Epidermal melanocyte (primary cell): ENCODE results near the gene PPP2R2C.

ENCODE experiments used
- DNase-seq: peaks from one replicate; pipeline ENCODE4 v3.0.0; 2011; ENCODE audit warnings: low spot score; ENCODE audit not compliant: insufficient read length

Gene PPP2R2C

DNA sequence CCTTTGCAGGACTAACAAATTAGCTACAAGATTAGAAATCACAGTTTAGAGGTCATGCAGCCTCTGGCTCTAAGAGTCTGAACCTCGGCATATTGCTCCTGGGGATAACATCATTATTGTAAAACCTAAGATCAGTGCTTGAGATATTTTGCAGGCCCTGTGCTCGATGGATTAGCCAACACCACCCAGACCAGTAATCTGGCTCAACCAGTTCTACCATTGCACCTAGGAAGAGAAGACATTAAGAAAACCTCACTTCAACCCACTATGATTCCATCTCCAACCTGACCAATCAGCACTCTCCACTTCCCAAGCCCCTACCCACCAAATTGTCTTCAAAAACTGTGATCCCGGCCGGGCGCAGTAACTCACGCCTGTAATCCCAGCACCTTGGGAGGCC, 159.2 kb downstream of the PPP2R2C start:
- no peak for DNase-seq

DNA sequence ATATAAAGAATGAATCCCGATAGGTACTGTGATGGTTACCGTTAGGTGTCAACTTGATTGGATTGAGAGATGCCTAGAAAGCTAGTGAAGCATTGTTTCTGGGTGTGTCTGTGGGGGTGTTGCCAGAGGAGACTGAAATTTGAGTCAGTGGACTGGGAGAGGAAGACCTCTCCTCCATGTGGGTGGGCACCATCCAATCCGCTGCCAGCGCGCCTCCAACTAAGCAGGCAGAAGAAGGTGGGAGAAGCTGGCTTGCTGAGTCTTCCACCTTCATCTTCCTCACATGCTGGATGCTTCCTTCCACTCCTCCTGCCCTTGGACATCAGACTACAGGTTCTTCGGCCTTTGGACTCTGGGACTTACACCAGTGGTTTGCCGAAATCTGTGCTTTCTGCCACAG, 162.6 kb downstream of the PPP2R2C start:
- no peak for DNase-seq

DNA sequence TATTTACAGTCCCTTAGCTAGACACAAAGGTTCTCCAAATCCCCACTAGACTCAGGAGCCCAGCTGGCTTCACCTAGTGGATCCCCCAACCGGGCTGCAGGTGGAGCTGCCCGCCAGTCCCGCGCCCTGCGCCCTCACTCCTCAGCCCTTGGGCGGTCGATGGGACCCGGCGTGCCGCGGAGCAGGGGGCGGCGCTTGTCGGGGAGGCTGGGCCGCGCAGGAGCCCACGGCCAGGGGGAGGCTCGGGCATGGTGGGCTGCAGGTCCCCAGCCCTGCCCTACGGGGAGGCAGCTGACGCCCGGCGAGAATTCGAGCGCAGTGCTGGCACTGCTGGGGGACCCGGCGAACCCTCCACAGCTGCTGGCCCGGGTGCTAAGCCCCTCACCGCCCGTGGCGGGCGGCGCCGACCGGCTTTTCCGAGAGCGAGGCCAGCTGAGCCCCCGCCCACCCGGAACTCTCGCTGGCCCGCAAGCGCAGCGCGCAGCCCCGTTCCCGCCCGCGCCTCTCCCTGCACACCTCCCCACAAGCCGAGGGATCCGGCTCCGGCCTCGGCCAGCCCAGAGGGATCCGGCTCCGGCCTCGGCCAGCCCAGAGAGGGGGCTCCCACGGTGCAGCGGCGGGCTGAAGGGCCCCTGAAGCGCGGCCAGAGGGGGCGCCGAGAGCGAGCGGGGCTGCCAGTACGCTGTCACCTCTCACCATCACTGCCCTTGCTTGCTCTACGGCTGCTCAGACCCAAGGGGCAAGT, 163.3 kb downstream of the PPP2R2C start:
- DNase-seq, result no peak

DNA sequence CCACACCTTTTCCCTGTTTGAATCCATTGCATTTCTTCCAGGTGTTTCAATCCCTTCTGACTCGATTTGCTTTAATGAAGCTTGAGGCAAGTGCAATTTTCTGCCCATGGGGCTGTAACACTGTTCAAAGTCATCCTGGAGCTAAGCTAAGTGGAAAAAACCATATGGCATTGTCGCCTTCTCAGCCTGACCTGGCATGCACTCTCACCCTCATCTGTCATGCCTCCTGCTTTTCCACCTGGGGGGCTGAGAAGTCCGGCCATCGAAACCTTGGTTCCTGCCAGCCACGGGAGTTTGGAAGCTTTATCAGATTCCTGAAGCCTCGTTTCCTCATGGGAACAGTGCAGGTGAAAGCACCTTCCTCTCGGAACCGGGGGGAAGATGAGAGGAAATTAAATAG, 164.5 kb downstream of the PPP2R2C start:
- DNase-seq, result no peak

DNA sequence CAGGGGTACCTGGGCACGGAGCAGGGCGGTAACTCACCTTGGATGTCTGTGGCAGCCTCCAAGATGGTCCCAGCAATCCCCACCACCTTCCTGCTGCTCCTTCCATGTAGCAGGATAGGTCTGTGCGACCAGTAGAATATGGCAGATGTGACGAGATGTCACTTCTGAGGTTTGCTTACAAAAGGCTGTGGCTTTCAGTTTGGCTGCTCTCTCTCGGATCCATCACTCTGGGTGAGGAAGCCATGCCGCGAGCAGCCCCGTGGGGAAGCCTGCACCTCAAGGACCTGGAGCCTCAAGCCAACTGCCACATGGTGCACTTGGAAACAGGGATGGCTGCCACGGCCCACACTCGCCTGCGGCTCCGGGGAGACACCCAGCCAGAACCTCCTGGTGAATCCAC, 165.2 kb downstream of the PPP2R2C start:
- no peak for DNase-seq

DNA sequence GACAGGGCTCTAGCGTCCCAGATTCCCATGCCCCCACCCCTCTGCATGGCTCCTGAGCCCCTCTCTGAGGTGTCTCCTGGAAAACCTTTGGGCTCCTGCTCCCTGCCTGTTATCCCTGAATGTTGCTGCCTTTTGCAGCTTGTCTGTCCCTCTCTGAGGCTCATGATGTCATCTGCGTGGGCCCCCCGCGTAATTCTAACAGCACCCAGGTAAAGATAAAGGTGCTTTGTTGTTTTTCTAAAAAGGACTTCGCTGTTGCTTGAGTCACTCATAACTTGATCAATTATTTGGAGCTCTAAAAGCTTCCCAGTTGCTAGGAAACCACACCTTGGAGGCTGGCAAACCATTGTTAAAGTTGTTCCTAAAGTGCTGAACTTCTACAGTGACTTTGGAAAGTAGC, 166.1 kb downstream of the PPP2R2C start:
- DNase-seq, result no peak

DNA sequence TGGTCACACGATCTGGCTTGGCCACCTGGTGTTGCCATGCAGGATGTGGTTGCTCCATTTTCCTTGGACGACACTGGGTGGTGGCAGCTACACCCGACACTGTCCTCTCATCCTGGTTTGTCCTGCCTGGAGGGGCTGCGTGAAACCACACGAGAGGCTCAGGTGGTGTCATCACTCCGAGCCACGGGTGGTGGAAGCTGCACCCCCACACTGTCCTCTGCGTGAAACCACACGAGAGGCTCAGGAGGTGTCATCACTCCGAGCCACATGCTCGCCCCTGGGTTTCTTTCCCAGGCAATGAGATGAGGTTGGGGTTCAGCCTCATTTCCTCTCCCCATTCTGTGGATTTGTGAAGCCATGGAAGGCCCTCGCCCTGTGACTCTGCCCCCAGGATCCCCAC, 168.5 kb downstream of the PPP2R2C start:
- DNase-seq, result no peak

DNA sequence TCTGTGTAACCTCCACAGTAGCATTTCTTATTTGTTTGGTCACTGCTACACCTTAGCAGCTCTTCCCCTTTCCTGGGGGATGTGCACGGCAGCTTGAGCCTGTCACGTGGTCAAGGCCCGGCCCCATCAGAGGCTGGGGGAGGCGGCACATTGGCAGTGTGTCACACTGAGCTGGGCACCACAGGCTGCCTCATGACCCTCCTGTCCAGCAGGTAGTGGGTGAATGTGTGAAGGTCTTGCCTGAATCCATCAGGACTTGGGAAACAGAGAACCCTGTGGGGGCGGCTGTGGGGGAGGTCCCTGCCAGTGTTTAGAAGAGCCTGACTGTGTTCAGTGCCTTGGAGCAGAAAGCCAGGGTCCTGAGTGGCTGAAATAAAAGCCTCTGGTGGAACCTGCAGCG, 169.5 kb downstream of the PPP2R2C start:
- no peak for DNase-seq

DNA sequence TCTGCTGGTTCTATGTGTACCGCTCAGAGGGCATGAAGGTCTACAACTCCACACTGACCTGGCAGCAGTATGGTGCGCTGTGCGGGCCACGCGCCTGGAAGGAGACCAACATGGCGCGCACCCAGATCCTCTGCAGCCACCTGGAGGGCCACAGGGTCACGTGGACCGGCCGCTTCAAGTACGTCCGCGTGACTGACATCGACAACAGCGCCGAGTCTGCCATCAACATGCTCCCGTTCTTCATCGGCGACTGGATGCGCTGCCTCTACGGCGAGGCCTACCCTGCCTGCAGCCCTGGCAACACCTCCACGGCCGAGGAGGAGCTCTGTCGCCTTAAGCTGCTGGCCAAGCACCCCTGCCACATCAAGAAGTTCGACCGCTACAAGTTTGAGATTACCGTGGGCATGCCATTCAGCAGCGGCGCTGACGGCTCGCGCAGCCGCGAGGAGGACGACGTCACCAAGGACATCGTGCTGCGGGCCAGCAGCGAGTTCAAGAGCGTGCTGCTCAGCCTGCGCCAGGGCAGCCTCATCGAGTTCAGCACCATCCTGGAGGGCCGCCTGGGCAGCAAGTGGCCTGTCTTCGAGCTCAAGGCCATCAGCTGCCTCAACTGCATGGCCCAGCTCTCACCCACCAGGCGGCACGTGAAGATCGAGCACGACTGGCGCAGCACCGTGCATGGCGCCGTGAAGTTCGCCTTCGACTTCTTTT, 170.5 kb downstream of the PPP2R2C start:
- no peak for DNase-seq

DNA sequence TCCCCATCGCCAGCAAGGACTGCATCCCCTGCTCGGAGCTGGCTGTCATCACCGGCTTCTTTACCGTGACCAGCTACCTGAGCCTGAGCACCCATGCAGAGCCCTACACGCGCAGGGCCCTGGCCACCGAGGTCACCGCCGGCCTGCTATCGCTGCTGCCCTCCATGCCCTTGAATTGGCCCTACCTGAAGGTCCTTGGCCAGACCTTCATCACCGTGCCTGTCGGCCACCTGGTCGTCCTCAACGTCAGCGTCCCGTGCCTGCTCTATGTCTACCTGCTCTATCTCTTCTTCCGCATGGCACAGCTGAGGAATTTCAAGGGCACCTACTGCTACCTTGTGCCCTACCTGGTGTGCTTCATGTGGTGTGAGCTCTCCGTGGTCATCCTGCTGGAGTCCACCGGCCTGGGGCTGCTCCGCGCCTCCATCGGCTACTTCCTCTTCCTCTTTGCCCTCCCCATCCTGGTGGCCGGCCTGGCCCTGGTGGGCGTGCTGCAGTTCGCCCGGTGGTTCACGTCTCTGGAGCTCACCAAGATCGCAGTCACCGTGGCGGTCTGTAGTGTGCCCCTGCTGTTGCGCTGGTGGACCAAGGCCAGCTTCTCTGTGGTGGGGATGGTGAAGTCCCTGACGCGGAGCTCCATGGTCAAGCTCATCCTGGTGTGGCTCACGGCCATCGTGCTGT, 171.2 kb downstream of the PPP2R2C start:
- DNase-seq, result no peak

DNA sequence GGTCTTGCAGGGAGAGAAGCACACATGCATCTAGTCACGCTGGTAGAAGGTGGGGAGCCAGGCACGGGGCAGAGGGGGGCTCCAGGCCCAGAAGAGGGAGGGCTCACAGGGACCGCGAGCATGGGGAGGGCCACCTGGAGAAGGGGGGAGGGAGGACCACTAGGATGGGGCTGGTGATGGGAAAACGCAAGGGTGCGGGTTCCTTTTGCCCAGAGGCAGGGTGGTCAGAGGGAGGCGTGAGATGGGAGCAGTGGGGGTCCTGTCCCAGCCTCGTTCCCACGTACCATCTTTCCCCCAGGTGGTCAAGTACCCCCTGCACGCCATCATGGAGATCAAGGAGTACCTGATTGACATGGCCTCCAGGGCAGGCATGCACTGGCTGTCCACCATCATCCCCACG, 172.1 kb downstream of the PPP2R2C start:
- DNase-seq, result no peak

DNA sequence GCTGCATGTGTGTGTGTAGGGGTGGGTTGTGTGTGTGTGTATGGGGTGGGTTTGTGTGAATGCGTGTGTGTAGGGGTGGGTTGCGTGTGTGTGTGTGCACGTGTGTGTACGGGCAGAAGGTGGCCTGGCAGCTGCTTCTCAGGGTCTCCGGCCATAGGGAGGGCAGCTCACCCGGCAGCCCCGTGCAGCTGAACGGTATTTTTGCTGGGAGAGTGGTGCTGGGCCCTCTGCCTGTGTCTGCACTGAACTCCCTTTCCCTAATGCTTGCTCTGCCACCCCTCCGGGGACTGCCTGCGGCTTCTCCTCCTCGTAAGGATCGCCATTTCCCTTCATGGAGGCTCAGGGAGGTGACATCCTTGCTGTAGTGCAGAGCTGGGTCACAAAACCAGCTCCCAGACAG, 172.5 kb downstream of the PPP2R2C start:
- no peak for DNase-seq

DNA sequence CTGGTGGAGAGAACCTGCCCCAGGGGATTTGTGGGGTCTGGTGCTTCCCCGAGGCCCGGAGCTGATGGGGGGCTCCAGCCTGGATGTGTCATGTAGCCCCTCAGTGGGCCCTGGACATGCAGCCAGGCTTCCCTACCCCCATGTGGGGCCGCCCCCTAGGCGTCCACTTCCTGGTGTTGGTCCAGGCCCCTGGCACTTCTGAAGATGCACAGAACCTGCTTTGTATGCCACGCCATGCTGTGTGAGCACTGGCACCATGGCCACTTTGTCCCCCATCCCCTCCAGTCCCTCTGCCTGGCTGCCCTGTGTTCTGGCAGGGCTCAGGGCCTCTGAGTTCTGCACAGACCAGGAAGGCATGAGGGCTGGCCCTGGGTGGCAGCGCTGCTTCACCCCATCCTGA, 173.6 kb downstream of the PPP2R2C start:
- DNase-seq, result no peak

DNA sequence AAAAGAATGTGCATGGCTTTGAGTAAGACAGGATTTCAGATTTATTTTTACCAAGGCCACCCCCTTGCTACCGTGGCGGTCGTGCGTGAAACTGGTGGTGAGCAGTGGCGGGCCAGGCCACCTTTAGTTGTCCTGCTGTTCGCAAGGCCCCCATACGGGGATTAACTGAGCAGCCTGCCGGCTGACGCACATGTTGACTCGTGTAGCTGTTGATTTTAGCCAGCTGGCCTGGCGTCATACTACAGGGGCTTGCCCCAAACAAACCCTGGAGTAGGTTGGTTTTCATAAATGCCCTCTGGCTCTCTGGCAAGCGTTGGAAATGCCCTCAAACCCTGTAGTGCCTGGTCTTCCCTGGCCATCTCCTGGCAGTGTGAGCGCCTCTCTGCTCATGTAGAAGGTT, 174.4 kb downstream of the PPP2R2C start:
- no peak for DNase-seq

DNA sequence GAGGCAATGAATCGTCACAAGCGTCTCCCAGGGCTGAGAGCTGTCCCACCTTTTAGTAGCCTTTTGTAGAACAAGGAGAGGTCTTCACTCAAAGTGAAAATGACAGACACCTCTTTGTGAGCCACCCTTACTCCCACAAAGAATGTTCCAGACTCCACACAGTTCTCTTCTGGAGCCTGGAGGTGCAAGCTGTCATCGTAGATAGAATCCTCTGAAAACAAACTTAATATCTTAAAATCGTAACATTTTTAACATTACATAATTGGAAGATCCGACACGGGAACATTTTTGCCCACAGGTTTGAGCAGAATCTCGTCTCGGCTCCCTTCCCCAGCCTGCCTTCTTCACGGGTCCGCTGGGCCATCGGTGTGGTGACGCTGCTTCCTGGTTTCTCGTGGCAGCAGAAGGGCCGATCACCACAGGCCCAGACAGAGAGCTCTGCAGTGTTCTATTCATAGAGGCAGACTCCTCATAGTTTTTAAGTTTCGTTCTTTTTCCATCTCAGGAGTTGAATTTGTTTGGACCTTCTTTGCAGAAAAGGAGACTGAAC, 175.1 kb downstream of the PPP2R2C start:
- DNase-seq, result no peak

DNA sequence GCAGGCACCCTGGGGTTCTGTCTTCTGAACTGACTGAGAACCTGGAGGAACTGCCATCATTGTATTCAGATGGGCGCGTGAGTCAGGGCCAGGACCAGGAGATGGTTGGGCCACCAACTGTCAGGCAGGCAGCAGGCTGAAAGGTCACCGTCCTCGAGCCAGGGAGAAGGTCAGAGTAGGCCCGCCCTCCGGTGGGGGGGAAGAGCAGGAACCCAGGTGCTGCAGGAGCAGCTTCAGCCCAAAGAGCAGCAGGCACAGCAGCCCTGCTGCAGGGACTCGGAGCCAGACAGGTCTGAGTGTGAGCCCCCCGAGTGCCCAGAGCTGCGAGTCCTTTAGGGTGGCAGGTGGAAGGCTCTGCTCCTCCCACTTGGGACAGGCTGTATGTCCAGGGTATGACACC, 176.4 kb downstream of the PPP2R2C start:
- no peak for DNase-seq

DNA sequence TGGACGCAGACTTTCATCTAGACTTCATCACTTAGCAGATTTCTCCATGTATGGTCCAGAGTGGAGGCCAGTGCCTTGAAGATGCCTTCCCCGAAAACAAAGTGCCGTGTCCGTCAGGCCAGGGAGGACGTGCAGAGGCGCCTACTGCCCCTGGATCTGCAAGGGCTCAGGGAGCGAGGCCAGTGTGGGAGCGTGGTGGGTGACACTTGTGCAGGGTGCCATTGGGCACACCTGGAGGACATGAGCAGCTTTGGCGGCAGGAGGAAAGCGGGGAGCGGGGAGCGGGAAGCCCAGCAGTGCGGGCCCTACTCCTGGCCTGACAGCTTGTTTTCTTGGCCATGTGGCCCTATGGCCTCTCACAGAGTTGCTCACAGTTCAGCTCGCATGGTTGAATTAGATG, 176.9 kb downstream of the PPP2R2C start:
- DNase-seq, result no peak

DNA sequence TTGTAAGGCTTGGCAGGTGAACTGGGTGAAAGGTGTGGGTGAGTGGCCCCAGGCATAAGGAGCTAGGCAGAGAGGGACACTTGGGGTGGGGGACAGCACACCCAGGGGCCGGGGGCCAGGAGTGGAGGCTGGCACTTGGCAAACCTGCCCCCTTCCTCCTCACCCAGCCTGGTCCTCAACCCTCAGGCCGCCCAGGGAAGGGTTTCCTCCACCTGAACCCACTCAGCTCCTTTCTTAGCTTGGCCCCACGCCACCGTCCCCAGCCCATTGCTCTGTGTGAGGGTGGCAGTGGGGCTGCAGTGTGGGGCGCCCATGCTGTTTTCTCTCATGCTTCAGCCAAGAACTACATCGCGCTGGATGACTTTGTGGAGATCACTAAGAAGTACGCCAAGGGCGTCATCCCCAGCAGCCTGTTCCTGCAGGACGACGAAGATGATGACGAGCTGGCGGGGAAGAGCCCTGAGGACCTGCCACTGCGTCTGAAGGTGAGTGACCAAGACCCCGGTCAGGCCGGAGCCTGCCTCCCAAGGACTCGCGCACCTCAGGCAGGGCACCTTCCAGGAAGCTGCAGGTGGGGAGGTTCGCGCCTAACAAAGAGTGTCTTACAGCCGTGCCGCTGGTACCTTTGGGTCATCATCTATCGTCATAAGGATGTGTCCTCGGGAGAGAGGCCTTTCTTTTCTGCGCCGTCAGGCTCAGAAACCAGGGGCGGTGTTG, 177.6 kb downstream of the PPP2R2C start:
- DNase-seq, result no peak

DNA sequence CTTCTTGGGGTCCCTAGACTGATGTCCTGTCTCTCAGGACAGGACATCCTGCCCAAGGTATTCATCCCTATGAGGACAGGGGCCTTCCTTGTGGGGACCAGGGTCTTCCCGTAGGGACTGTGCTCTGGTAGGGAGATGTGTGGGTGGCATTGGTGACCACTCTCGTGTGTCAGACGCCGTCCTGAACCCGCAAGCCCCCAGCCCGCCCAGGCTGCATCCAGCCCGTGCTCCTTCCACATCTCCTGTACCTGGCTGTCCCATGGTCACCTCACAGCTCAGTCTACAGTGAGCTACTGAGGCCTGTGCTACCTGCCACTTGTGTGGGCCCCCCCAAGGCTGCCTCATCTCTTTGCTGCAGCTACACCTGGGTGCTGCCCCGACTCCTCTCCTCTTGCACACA, 178.8 kb downstream of the PPP2R2C start:
- DNase-seq, result no peak

DNA sequence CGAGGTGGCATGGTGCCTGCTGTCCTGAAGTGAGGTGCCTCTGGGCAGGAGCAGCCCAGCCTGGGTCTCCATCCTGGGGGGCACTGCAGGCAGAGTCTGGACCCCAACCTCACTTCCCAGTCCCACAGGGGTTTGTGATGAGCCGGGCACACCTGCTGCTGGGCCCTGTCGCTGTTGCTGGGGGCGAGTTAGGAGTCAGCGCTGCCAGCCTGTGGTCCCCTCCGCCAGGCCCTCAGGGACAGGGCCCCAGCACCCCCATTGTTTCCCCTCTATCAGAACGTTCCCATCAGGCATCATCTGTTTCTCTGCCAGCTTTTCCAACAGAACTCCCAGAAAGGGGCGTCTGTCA, 179.3 kb downstream of the PPP2R2C start:
- DNase-seq, result no peak

DNA sequence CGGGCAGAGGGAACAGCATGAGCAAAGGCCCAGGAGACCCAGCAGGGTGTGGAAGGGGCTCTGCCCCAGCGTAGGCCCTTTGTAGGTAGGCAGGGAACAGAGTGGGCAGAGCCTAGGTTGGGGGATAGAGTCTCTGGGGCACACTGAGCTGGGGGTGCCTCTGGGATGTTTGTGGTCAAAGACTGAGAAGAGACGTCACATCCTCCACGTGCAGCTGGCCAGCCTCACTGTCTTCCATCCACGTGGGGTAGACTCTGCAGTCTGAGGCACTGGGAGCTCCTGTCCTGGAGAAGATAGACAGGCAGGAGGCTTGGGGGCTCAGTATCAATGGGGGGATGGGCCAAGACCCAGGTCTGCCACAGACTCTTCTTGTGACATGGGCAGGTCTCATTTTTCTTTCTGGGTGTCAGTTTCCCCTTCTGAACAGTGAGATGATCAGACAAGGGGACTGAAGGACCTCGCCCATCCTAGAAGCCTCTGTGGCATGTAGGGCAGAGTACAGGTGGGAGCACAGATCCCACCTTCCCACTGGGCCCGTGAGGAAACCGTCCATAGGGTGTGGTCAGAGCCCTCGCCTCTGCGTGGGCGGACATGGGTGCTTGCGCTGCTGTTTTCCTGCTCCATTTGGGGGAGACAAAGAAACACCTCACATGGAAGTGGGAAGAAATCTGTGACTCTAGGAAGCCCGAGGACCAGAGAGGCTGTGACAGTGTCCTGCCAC, 179.9 kb downstream of the PPP2R2C start:
- no peak for DNase-seq
